GM19328 (cell line): ENCODE results near the gene BRWD1.
"Not testable (repeated sequence)": the region's sequence is repeated elsewhere in the genome, so short reads cannot be mapped to it uniquely, and the experiment has no call there.

Source experiments
- ATAC-seq: cut with Tn5 transposase; IDR thresholded peaks from one replicate; pipeline ENCODE4 v1.9.1; 2021; ENCODE audit warnings: mild to moderate bottlenecking, moderate library complexity; ENCODE audit not compliant: unreplicated experiment

Gene BRWD1

GRCh38 chr21:39178421-39178820, 135.0 kb downstream of the BRWD1 start:
- no peak for ATAC-seq

- no peak for ATAC-seq
These were observed 137.1 kb downstream of the BRWD1 start for GRCh38 chr21:39176271-39176709.

GRCh38 chr21:39175665-39176064, 137.8 kb downstream of the BRWD1 start:
- no peak for ATAC-seq

GRCh38 chr21:39175154-39175553, 138.3 kb downstream of the BRWD1 start:
- no peak for ATAC-seq

- no peak for ATAC-seq
These were observed 139.4 kb downstream of the BRWD1 start for GRCh38 chr21:39173716-39174680.

GRCh38 chr21:39169906-39170305, 143.5 kb downstream of the BRWD1 start:
- ATAC-seq, result no peak

- no peak for ATAC-seq
These were observed 144.6 kb downstream of the BRWD1 start for GRCh38 chr21:39168800-39169199.

GRCh38 chr21:39164523-39164922, 148.9 kb downstream of the BRWD1 start:
- no peak for ATAC-seq

- ATAC-seq, result no peak
These were observed 152.4 kb downstream of the BRWD1 start for GRCh38 chr21:39161064-39161463.

GRCh38 chr21:39159342-39160063, 153.9 kb downstream of the BRWD1 start:
- no peak for ATAC-seq

GRCh38 chr21:39157241-39157640, 156.2 kb downstream of the BRWD1 start:
- ATAC-seq, result not testable (repeated sequence)

GRCh38 chr21:39156024-39156423, 157.4 kb downstream of the BRWD1 start:
- no peak for ATAC-seq

GRCh38 chr21:39155578-39155977, 157.9 kb downstream of the BRWD1 start:
- ATAC-seq, result no peak

GRCh38 chr21:39153842-39154241, 159.6 kb downstream of the BRWD1 start:
- no peak for ATAC-seq

- ATAC-seq, result no peak
These were observed 160.1 kb downstream of the BRWD1 start for GRCh38 chr21:39153373-39153772.

GRCh38 chr21:39152271-39152670, 161.2 kb downstream of the BRWD1 start:
- ATAC-seq, result no peak

- ATAC-seq, result no peak
These were observed 162.6 kb downstream of the BRWD1 start for GRCh38 chr21:39150877-39151276.

- ATAC-seq, result no peak
These were observed 163.1 kb downstream of the BRWD1 start for GRCh38 chr21:39150316-39150715.

- ATAC-seq, result no peak
These were observed 163.6 kb downstream of the BRWD1 start for GRCh38 chr21:39149882-39150281.

- no peak for ATAC-seq
These were observed 164.5 kb downstream of the BRWD1 start for GRCh38 chr21:39148975-39149374.

GRCh38 chr21:39144191-39144590, 169.2 kb downstream of the BRWD1 start:
- ATAC-seq, result no peak

- no peak for ATAC-seq
These were observed 170.5 kb downstream of the BRWD1 start for GRCh38 chr21:39142972-39143371.
